SKM-1 (cell line): ENCODE measurements around the gene IL20RA.
"Not testable (repeated sequence)": the region's sequence is repeated elsewhere in the genome, so short reads cannot be mapped to it uniquely, and the experiment has no call there.

Experiments used
- DNase-seq: peaks from one replicate; lab custom pipeline; 2025; ENCODE audit not compliant: unreplicated experiment; lab: John Stamatoyannopoulos, UW

IL20RA gene

DNA sequence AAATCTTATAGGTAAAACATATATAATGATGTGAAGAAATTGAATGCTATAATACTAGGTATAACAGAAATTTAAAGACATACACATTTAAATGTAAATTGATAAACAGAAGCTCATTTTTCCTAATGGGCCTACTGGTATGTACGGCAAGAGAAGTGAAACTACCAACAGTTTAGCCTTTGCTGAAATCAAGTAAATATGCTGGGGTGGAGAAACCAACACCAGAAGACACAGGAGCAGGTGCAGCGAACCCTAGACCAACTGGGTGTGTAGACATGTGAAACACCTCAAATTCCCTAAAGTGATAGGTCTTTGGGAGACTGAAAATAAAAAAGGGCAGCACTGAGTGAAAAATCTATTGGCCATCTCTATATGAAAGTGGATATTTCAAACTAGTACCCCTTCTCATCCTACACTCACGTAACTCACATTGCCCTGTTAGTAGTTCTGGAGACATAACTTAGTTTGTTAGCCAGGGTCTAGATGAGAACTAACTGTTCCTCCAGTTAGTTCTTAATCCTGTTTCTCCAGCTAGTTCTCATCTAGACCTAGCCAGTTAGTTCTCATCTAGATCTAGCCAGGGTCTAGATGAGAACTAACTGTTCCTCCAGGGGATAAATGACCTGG lies 69.6 kb downstream of the IL20RA start:
- no peak for DNase-seq

DNA sequence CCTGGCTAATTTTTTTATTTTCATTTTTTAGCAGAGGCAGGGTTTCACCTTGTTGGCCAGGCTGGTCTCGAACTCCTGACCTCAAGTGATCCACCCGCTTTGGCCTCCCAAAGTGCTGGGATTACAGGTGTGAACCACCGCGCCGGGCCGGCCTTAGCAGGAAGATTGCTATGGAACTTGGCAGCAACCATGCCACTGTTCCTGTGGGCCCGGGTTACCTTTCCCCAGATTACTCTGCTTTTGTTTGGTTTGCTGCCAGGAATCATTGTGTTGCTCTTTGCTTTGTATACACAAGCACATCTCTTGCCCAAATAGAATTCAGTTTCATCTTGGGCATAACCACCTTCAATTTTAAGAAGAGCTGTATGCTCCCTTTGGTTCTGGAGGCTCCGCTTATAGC lies 71.0 kb downstream of the IL20RA start:
- DNase-seq: not testable (repeated sequence)

DNA sequence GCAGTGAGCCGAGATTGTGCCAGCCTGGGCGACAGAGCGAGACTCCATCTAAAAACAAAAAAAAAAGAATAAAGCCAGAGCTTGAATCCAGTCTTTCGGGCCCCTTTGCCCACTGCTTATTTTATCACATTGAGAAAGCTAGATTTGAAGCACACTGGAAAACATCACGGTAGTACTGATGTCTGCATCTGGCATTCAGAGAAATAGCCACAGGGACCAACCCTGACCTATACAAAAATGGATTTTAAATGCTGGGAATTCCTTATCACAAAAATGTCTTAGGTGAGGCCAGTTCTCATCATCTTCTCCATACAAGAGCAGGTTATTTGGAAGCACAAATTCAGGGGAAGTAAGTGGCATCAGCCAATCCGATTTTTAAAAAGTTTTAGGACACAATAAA lies 73.2 kb downstream of the IL20RA start:
- no peak for DNase-seq

DNA sequence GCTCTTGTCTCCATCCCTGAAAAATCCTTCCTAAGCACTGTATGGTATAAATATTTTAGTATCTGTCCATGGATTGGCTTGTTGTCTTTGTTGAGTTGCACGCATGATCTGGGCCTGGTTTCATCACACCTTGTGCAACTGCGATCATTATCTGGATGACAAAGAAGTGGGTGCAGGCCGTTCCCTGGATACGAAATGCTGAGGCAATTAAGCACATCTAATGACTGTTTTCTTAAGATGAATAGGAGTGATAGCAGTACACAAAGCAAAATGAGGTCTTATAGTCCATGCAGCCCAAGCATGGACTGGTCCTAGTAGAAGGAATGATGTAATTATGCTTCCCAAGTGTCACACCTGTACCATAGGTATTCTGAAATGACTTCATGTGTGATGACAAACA lies 74.8 kb downstream of the IL20RA start:
- DNase-seq: no peak

DNA sequence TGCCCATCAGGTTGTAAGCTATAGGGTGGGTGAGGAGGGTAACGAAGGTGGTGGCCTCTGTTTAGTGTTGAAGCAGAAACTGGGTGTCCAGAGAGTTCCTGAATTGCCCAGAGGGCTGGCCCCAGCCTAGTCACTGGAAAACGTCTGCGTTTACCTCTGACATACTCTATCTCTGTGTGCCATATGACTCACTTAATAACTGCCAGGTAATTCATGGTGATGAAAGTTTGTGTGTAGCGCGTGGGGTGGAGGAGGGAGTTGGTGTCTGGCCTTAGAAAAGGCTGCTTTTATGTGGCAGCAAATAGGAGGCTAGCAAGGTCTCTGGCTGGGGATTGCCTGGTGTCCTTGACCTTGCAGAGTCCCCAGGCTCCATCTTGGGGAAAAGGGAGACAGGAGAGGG lies 75.3 kb downstream of the IL20RA start:
- DNase-seq: no peak

DNA sequence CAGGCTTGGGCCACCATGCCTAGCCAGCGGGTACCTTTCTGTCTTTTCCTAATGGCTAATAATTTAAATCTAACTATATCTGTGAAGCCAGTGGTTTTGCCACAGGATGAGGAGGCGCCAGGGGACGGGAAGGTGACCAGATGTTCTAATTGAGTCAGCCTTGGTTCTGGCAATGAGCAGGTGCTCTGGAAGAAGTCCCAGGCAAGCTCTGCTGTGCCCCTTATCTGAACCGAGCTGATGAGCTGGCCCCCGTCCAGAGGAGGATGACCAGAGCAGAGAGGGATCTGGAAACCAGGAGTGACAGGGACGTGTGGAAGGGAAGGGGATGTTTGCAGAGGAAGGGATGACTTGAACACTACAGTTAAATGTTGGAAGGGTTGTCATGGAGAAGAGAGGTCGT lies 75.9 kb downstream of the IL20RA start:
- no peak for DNase-seq

DNA sequence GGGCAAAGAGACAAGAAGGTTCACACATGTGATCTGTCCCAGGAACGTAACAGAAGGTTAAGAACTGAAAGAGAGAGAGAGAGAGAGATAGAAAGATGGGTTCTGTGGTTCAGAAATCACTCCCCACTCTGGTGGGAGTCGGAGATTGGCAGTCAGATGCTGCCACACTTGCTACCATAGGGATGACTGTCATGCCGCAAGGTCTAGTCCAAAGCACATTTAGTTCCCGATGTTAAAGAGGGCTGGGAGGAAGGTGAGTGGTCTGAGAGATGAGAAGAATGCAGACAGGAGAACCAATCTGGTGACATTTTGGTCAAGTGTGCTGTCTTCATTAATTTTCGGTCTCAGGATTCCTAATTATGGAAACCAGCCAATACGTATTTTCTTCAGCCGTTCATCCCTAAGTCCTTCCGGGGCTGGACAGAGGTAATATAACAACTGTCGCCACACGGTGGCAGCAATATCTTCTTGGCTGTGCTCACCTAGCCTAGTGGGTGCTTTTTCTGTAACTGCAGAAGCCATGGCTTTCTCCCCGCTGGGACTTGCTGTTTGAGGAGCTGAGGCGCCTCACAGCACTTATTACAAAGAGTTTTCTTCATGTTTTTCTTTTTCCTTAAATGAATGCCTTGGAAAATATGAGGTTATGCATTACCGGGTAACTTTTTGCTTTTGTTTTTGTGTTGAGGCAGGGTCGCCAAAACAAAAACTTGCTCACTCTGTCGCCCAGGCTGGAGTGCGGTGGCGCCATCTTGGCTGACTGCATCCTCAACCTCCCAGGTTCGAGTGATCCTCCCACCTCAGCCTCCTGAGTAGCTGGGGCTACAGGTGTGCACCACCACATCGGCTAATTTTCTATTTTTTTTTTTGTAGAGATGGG lies 76.7 kb downstream of the IL20RA start:
- peak; percentile 61 for DNase-seq

DNA sequence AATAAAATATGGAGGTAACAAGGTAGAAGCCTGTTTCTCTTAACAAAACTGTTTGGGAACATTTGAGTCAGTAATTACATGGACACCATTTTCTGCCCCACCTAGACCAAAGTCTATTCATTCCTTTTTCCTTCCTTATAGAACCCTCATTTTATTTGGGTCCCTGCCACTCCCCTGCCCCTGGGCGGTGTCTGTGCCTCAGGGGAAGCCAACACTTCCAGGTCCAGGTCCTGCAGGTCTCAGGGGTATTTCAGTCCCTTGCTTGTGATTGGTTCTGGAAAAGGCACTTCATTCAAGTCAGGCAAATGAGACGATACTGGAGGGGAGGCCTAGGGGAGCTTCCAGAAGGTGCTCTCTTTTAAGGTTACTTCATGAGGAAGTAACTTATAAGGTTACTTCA lies 80.4 kb downstream of the IL20RA start:
- DNase-seq: no peak

DNA sequence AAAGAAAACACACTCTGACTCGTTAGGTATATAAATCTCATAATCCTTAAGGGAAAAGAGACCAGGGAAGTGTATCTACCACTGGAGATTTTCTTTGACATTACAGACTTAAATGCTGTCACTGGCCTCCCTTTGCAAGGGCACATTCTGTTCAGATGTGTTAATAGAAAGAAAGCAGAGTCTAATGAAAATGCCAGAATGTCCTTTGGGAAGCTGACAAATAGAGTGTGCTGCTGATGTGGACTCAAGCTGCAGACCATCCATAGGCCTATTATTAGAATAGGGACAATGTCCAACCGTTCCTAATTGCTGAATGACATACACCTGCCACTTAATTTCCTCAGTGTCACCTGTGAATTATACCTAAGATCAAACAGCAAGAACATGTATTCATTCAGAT lies 81.5 kb downstream of the IL20RA start:
- no peak for DNase-seq

DNA sequence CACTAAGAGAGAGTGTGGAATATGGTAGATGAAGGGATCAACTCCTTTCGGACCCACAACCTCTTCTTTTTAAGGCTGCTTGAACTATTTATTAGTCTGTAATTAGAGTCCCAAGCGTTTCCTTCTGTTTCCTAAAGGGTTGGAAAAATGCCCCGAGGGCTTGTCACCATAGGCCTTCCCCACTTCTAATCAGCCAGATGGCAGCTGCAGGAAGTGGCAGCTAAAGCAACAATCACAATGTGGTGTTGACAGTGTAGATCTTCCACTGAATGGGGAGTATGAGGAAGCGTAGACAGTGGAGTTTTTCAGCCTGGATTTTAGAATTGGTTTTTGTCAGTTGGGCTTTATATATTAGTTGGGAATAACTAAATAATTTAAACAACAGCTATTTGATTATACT lies 82.1 kb downstream of the IL20RA start:
- no peak for DNase-seq

DNA sequence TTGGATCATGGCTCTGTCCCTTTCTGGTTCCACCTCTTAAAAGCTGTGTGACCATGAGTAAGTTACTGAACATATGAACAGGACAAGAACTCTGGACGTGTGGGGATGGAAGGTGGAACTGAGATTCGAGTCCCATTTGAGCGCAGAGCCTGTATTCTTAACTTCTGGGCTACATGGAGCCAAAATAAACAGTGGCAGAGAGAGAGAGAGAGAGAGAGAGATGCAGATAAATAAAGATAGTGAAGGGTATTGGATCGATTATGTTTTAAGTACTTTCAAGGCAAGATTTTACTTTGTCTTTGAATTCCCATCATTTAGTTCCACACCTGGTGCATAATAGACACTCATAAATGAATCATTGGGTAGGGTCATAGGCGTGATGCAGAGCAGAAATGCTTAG lies 82.9 kb downstream of the IL20RA start:
- DNase-seq: no peak

DNA sequence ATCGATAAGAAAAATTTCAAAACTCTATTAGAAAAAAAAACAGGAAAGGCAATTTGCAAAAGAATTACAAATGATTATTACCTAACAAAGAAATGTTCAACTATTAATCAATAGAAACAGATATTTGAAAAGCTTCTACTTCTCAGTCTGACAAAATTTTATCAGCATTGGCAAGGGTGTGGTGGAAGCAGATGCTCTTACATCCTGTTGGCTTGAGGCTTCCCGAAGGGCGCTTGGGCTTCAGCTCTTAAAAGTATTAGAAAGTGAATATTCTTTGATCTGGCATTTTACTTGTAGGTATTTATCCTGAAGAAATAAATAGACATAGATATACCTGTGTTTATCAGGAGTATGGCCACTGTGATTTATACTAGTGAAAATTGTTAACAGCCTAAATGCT lies 84.0 kb downstream of the IL20RA start:
- DNase-seq: no peak

DNA sequence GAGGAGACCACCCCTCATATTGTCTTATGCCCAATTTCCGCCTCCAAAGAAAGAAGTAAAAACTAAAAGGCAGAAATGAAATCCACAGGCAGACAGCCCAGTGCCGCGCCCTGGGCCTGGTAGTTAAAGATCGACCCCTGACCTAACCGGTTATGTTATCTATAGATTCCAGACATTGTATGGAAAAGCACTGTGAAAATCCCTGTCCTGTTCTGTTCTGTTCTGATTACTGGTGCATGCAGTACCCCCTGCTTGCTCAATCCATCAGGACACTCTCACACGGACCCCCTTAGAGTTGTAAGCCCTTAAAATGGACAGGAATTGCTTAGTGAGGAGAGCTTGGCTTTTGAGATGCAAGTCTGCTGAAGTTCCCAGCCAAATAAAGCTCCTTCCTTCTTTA lies 84.8 kb downstream of the IL20RA start:
- DNase-seq: not testable (repeated sequence)

DNA sequence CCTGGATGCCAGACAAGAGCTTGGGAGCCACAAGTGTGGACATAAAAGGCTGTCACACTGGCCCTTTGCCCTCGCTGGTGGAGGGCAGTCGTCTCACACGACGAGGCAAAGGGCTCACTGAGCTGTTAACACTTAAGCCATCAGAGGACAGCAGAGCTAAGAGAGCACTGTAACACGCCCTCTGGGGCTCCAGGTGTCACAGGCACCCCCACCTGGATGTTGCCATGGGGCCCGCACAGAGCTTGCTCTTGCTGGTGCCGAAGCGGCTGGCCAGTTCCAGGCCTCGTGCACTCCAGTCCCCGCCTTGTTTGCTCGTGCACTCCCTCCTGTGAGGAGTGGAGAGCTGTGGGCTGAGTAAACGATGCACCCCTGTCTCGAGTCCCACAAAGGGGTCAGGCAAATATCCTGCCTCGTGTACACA lies 85.3 kb downstream of the IL20RA start:
- DNase-seq: no peak

DNA sequence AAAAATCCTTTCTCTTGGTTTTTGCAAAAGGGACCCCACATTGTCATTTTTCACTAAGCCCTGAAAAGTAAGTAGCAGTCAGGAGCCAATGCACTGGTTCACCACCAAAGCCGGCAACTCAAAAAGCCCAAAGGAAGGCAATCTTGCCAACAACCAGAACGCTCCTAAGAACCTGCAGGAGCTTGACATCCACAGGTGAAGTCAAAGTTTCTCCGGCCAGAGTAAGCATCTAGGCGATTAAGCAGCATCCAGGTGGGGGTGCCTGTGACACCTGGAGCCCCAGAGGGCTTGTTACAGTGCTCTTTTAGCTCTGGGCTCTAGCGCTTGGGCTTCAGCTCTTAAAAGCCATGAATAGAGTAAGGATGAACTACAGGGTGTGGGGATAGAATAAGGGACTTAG lies 86.6 kb downstream of the IL20RA start:
- no peak for DNase-seq

DNA sequence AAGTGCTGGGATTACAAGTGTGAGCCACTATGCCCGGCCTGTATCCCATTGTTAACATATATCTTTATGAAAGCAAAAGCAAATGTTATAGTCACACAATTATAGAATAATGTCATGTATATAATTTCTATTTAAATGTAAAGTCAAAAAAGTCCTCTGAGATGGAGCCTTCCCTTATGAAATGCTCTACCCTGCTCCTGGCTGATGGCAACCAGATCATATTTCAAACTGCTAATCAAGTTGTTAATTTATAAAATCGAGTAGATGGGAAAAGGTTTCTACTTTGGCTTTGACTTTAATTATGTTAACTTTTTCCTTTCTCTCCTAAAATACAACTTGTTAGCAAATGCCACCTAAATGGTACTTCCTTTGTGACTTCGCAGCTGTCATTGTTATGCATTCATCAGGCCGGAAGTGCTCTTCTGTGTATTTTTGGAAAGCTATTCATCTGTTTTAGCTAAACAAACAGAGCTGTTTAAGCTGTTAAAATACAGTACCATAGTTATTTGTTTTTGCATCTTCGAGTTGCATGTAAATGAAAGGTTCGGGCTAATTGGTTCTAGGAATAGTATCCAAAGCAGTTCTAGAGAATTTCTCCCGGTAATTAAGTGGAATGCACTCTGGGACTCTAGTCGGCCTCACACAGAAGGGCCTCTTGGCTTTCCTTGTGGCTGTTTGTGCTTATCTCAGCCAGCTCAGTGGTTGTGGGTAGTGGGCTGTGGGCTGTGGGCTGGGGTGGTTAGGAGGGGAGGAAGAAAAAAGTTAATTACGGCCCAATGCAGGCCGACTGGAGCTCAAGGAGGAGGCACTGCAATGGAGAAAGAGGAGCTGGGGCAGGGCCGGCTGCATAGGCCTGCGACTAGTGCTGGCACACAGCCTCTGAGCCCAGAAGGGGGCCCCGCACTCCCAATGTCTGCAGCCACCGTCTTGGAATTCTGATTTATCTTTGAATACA lies 87.9 kb downstream of the IL20RA start:
- DNase-seq: no peak

DNA sequence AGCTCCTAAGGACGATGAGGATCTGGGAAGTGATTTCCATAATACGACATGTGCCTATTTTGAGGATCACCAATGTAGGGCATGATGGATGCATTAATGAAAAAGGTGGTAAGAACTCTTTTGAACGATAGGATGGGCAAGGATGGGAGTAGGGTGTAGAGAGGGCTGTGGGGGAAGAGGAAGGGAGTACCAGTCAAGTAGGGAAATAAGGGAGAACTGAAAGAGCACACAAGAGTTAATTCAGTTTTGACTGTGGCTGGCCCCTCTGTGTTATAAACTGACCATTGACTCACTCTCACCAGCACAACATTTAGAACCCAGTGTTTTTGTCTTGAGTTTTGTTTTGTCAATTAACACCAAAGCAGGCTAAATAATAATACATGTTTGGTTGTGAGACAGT lies 89.6 kb downstream of the IL20RA start:
- DNase-seq: no peak

DNA sequence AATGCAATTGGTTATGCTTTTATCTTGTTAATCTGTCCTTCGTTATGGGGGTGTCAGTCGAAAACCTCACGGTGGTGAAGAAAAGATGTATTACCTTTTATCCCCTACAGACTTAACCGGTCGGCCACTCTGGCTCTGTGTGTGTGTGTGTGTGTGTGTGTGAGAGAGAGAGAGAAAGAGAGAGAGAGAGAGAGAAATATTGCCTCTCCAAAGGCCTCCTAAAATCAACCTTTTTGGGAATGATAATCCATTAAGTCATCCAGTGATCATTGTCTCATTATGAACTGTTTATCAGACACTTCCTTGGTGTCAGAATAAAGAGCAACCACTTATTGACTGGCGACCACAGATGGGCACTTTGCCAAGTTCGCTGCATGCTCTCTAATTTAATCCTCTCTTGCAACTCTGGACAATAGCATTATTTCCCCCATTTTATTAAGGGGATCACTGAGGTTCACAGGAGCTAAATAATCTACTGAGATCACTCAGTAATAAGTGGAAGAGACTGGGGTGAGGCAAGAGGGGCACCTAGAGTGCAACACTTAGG lies 92.0 kb downstream of the IL20RA start:
- DNase-seq: no peak

DNA sequence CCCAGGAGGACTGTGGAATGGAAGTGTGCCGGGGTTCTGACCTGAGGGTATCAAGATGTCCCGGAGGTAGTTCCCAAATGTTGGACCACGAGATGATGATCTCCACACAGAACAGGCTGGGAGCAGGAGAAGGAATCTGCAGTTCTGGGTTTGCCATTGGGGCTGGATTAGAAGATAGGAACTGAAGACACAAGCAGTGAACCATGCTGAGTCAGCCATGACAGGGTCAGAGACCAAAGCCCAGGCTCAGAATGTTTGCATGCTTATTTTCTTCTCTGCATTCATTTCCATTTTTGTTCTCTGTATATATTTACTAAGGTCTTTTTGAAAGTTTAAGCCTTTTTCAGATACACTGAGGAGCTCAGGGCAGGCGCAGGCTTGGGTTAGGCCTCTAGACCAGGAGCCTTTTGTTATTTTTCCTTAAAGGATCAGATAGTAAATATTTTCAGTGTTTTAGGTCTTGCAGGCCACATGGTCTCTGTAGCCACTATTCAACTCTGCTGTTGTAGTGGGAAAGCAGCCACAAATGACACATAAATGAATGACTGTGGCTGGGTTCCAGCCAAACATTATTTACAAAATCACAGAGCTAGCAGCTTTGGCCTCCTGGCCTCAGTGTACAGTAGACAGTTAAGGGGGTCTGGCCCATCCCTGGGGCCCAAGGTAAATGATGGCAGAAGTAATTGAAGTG lies 94.2 kb downstream of the IL20RA start:
- no peak for DNase-seq
